DOHH2 (cell line): ENCODE results near the gene SLC1A3.

Source experiments
- CTCF ChIP-seq: fragments of 200-600 bp; sonication (generic); IDR thresholded peaks from one replicate; pipeline ENCODE4 v1.5.1; 2014; ENCODE audit warnings: antibody characterized with exemption, mild to moderate bottlenecking, low read depth, low read length; ENCODE audit not compliant: poor library complexity, severe bottlenecking
- EZH2phosphoT487 ChIP-seq: fragments of 200-600 bp; sonication (generic); IDR thresholded peaks from 2 replicates; pipeline ENCODE4 v1.6.1; 2017; ENCODE audit warnings: borderline replicate concordance, mild to moderate bottlenecking, antibody characterized with exemption, low read length, moderate library complexity, mixed read lengths

- no peak for TF ChIP-seq CTCF
- TF ChIP-seq EZH2phosphoT487: no peak
These were observed 25.4 kb downstream of the SLC1A3 start for GRCh38 chr5:36631620-36632362.
